Epithelial cell of proximal tubule (primary cell): ENCODE measurements around the gene CADM3. TPM values are rescaled to one million over a fixed set of nuclear protein-coding genes. Genes with fewer than 3 reads are reported as not detected.
A peak's percentile ranks its signal among the peaks of the same experiment; 100 is the strongest.

ENCODE experiments used
- DNase-seq: peaks from one replicate; pipeline ENCODE4 v3.0.0-alpha.2; 2011; ENCODE audit warnings: low read depth
- H3K4me3 ChIP-seq: 2 replicates; pipeline ENCODE4 v1.5.1; 2011; ENCODE audit warnings: low read depth, mild to moderate bottlenecking, low read length
- CTCF ChIP-seq: conservative IDR thresholded peaks from 2 replicates; pipeline ENCODE4 v1.5.1; 2012; ENCODE audit warnings: low read depth, mild to moderate bottlenecking, low read length
- total RNA-seq: library from RNA; depleted of rRNA; stranded (reverse); fragments of >200 nt; gene quantifications from 2 replicates; pipeline ENCODE4 v1.2.3, GENCODE V29; 2015

Gene CADM3
- total RNA-seq, 1 donor from 2014 or later, result not detected

- TF ChIP-seq CTCF, result no peak
- no peak overlapping the region for H3K4me3 ChIP-seq
- DNase-seq, result no peak
Observed at GRCh38 chr1:159173320-159173719, 1.9 kb downstream of the CADM3 start.

GRCh38 chr1:159175571-159175970 is 4.2 kb downstream of the CADM3 start:
- no peak for TF ChIP-seq CTCF
- H3K4me3 ChIP-seq, result no peak overlapping the region
- no peak for DNase-seq

- no peak for TF ChIP-seq CTCF
- DNase-seq, result peak; percentile 38
- no peak overlapping the region for H3K4me3 ChIP-seq
Observed at GRCh38 chr1:159177272-159177907, 6.0 kb downstream of the CADM3 start.

GRCh38 chr1:159179906-159180305 is 8.5 kb downstream of the CADM3 start:
- TF ChIP-seq CTCF, result no peak
- no peak for DNase-seq
- H3K4me3 ChIP-seq, result no peak overlapping the region

GRCh38 chr1:159180516-159180915 is 9.1 kb downstream of the CADM3 start:
- no peak overlapping the region for H3K4me3 ChIP-seq
- no peak for TF ChIP-seq CTCF
- DNase-seq, result no peak

- no peak for TF ChIP-seq CTCF
- DNase-seq, result no peak
- no peak overlapping the region for H3K4me3 ChIP-seq
Observed at GRCh38 chr1:159181328-159182024, 10.1 kb downstream of the CADM3 start.

GRCh38 chr1:159184201-159184600 is 12.8 kb downstream of the CADM3 start:
- no peak for DNase-seq

More at GRCh38 chr1:159184201-159184600, 12.8 kb downstream of the CADM3 start:
- no peak overlapping the region for H3K4me3 ChIP-seq
- no peak for TF ChIP-seq CTCF
